ENCODE results near the gene DISP2. TPM values are rescaled to one million over a fixed set of nuclear protein-coding genes. Genes with fewer than 3 reads are reported as not detected.

DISP2 gene
- total RNA-seq, 1 donor, result 0.36 TPM

GRCh38 chr15:40364251-40364650, 6.2 kb downstream of the DISP2 start:
- no peak for TF ChIP-seq CTCF (IDR thresholded peaks at IDR 0.05; ENCODE audit: extremely low read depth, low read depth, low read length)
- Histone ChIP-seq H3K36me3 (ENCODE audit: insufficient read depth, low read length) (no peaks in the 10 kb centered on the region), H4K20me1 (ENCODE audit: insufficient read depth, low read length) (no peaks in the 10 kb centered on the region), H3K27me3 (ENCODE audit: insufficient read depth, low read length) (peaks cover 12% of the 10 kb centered on the region), H3K4me3 (ENCODE audit: insufficient read depth, low read length) (no peak overlapping the region), H3K27ac (ENCODE audit: low read depth, low read length) (no peak overlapping the region), H3K4me1 (ENCODE audit: insufficient read depth, low read length) (peaks cover 4% of the 10 kb centered on the region), H3K4me2 (ENCODE audit: insufficient read depth, low read length) (no peak overlapping the region), H2AFZ (ENCODE audit: low read length) (no peak overlapping the region), H3K79me2 (ENCODE audit: insufficient read depth, low read length) (no peaks in the 10 kb centered on the region), H3K9me3 (ENCODE audit: low read depth, low read length) (no peaks in the 10 kb centered on the region)
- DNase-seq (ENCODE audit: insufficient read length, low spot score, missing footprints), result peak; percentile 84

DNA sequence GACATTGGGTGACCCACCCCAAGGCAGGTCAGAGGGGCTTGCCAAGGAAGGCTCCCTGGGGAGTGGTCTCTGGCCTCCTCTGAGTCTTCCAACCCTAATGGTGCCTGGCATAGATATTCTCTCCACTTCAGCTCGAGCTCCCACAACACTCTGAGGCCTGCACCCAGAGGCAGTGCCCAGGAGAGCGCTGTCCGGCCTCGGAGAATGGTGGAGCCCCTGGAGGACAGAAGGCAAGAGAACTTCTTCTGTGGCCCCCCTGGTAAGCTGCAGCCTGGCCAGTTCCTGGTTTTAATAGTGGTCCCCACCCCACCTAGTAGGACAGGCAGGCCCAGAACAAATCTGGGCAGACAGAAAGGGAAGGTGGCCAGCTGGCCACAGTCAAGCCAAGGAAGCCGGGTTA, 7.0 kb downstream of the DISP2 start:
- no peak overlapping the region for H3K27ac ChIP-seq (ENCODE audit: low read depth, low read length)
- H3K79me2 ChIP-seq (ENCODE audit: insufficient read depth, low read length), result no peaks in the 10 kb centered on the region
- no peaks in the 10 kb centered on the region for H3K9me3 ChIP-seq (ENCODE audit: low read depth, low read length)
- peaks cover 4% of the 10 kb centered on the region for H3K4me1 ChIP-seq (ENCODE audit: insufficient read depth, low read length)
- peak; percentile 61 for DNase-seq (ENCODE audit: insufficient read length, low spot score, missing footprints)
- H4K20me1 ChIP-seq (ENCODE audit: insufficient read depth, low read length), result no peaks in the 10 kb centered on the region
- no peak overlapping the region for H3K4me3 ChIP-seq (ENCODE audit: insufficient read depth, low read length)
- H3K36me3 ChIP-seq (ENCODE audit: insufficient read depth, low read length), result no peaks in the 10 kb centered on the region
- no peak for TF ChIP-seq CTCF (IDR thresholded peaks at IDR 0.05; ENCODE audit: extremely low read depth, low read depth, low read length)
- H2AFZ ChIP-seq (ENCODE audit: low read length), result no peak overlapping the region
- no peak overlapping the region for H3K4me2 ChIP-seq (ENCODE audit: insufficient read depth, low read length)
- H3K27me3 ChIP-seq (ENCODE audit: insufficient read depth, low read length), result peaks cover 10% of the 10 kb centered on the region

- Histone ChIP-seq H3K9me3 (ENCODE audit: low read depth, low read length) (no peaks in the 10 kb centered on the region), H3K4me1 (ENCODE audit: insufficient read depth, low read length) (peaks cover 4% of the 10 kb centered on the region), H4K20me1 (ENCODE audit: insufficient read depth, low read length) (no peaks in the 10 kb centered on the region), H3K27me3 (ENCODE audit: insufficient read depth, low read length) (peaks cover 10% of the 10 kb centered on the region), H3K4me2 (ENCODE audit: insufficient read depth, low read length) (no peak overlapping the region), H3K4me3 (ENCODE audit: insufficient read depth, low read length) (no peak overlapping the region), H3K27ac (ENCODE audit: low read depth, low read length) (no peak overlapping the region), H3K79me2 (ENCODE audit: insufficient read depth, low read length) (no peaks in the 10 kb centered on the region), H2AFZ (ENCODE audit: low read length) (no peak overlapping the region), H3K36me3 (ENCODE audit: insufficient read depth, low read length) (no peaks in the 10 kb centered on the region)
- TF ChIP-seq CTCF (IDR thresholded peaks at IDR 0.05; ENCODE audit: extremely low read depth, low read depth, low read length), result no peak
- peak; percentile 77 for DNase-seq (ENCODE audit: insufficient read length, low spot score, missing footprints)
Measured at GRCh38 chr15:40365624-40366456, 7.8 kb downstream of the DISP2 start.

DNA sequence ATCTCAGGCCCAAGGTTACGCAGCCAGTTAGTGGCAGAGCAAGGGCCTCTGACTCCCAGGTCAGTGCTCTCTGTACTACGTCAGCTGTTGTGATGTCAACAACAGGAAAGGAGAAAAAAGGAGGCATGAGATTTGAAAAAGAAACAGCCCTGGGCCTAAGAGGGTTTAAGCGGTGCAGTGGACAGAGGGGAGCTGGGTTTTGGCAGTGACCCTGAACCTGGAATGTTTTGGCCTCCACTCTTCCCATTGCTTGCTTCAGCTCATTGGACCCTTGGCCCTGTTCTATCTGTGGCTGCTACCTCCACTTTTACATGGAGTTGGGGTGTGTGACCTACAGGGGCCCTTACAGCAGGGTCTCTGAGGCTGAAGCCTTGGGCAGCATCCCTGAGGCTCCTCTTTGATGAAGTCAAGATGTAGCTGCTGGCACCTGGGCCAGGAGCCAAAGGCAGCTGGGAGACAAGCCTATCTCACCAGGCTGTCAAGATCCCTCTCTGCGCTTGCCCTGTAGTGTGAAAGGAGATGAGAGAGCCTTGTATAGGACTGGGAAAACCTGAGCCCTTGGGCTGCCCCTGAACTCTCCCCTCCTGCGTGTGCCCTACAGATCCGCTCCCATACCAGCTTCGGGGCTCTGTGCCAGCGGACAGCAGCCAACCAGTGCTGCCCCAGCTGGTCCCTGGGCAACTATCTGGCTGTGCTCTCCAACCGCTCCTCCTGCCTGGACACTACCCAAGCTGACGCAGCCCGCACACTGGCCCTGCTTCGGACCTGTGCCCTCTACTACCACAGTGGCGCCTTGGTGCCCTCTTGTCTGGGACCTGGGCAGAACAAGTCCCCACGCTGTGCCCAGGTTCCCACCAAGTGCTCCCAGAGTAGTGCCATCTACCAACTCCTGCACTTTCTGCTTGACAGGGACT, 8.7 kb downstream of the DISP2 start:
- peak; percentile 53 for DNase-seq (ENCODE audit: insufficient read length, low spot score, missing footprints)
- H3K9me3 ChIP-seq (ENCODE audit: low read depth, low read length), result no peaks in the 10 kb centered on the region
- H2AFZ ChIP-seq (ENCODE audit: low read length), result no peak overlapping the region
- no peak overlapping the region for H3K27ac ChIP-seq (ENCODE audit: low read depth, low read length)
- no peaks in the 10 kb centered on the region for H4K20me1 ChIP-seq (ENCODE audit: insufficient read depth, low read length)
- no peaks in the 10 kb centered on the region for H3K36me3 ChIP-seq (ENCODE audit: insufficient read depth, low read length)
- peaks cover 5% of the 10 kb centered on the region for H3K27me3 ChIP-seq (ENCODE audit: insufficient read depth, low read length)
- peaks cover 4% of the 10 kb centered on the region for H3K4me1 ChIP-seq (ENCODE audit: insufficient read depth, low read length)
- no peaks in the 10 kb centered on the region for H3K79me2 ChIP-seq (ENCODE audit: insufficient read depth, low read length)
- no peak for TF ChIP-seq CTCF (IDR thresholded peaks at IDR 0.05; ENCODE audit: extremely low read depth, low read depth, low read length)
- H3K4me3 ChIP-seq (ENCODE audit: insufficient read depth, low read length), result no peak overlapping the region
- no peak overlapping the region for H3K4me2 ChIP-seq (ENCODE audit: insufficient read depth, low read length)
